OCI-LY1 (cell line): ENCODE results near the gene LRRN3.

ENCODE experiments used
- H2AFZ ChIP-seq: fragments of 200-600 bp; sonication (generic), shearing (Covaris generic); 2 replicates; pipeline ENCODE4 v1.6.0; 2014; ENCODE audit warnings: antibody characterized with exemption, mild to moderate bottlenecking, low read length
- H3F3A ChIP-seq: fragments of 200-600 bp; sonication (generic), shearing (Covaris generic); 2 replicates; pipeline ENCODE4 v1.6.0; 2014; ENCODE audit warnings: mild to moderate bottlenecking, antibody characterized with exemption, low read length, moderate library complexity; ENCODE audit not compliant: insufficient read depth
- H3K27ac ChIP-seq: fragments of 200-600 bp; sonication (generic); 2 replicates; pipeline ENCODE4 v1.5.1; 2014; ENCODE audit warnings: low read length, mixed run types, mild to moderate bottlenecking, low read depth; ENCODE audit not compliant: poor library complexity, severe bottlenecking
- H3K27me3 ChIP-seq: fragments of 200-600 bp; sonication (generic); 2 replicates; pipeline ENCODE4 v1.6.0; 2014; ENCODE audit warnings: antibody characterized with exemption, mild to moderate bottlenecking, low read length, moderate library complexity; ENCODE audit not compliant: insufficient read depth
- H3K36me3 ChIP-seq: fragments of 200-600 bp; sonication (generic); 2 replicates; pipeline ENCODE4 v1.6.1; 2014; ENCODE audit warnings: mild to moderate bottlenecking, antibody characterized with exemption, low read length, moderate library complexity, mixed read lengths; ENCODE audit not compliant: insufficient read depth
- H3K4me1 ChIP-seq: fragments of 200-600 bp; sonication (generic); 2 replicates; pipeline ENCODE4 v1.5.1; 2014; ENCODE audit warnings: mild to moderate bottlenecking, low read length, moderate library complexity; ENCODE audit not compliant: insufficient read depth, severe bottlenecking
- H3K4me2 ChIP-seq: fragments of 200-600 bp; sonication (generic), shearing (Covaris generic); 2 replicates; pipeline ENCODE4 v1.6.1; 2014; ENCODE audit warnings: low read length
- H3K4me3 ChIP-seq: fragments of 200-600 bp; sonication (generic); 2 replicates; pipeline ENCODE4 v1.5.1; 2014; ENCODE audit warnings: low read length, low read depth, mild to moderate bottlenecking, mixed read lengths; ENCODE audit not compliant: poor library complexity, severe bottlenecking
- H3K79me2 ChIP-seq: fragments of 200-600 bp; shearing (Covaris generic); 2 replicates; pipeline ENCODE4 v1.6.1; 2016; ENCODE audit warnings: mixed run types, low read length, mixed read lengths; ENCODE audit not compliant: insufficient read depth
- H3K9ac ChIP-seq: fragments of 200-600 bp; sonication (generic), shearing (Covaris generic); 2 replicates; pipeline ENCODE4 v1.6.1; 2014; ENCODE audit warnings: mild to moderate bottlenecking, low read length, mixed read lengths
- H3K9me2 ChIP-seq: fragments of 200-600 bp; sonication (generic), shearing (Covaris generic); 2 replicates; pipeline ENCODE4 v1.6.1; 2014; ENCODE audit warnings: low read depth, mild to moderate bottlenecking, low read length, mixed read lengths
- H3K9me3 ChIP-seq: fragments of 200-600 bp; shearing (Covaris generic); 2 replicates; pipeline ENCODE4 v1.6.1; 2014; ENCODE audit warnings: low read length, mixed read lengths
- H4K20me1 ChIP-seq: fragments of 200-600 bp; sonication (generic), shearing (Covaris generic); 2 replicates; pipeline ENCODE4 v1.6.0; 2016; ENCODE audit warnings: mild to moderate bottlenecking, low read length; ENCODE audit not compliant: insufficient read depth
- EZH2 ChIP-seq: fragments of 200-600 bp; sonication (generic), shearing (Covaris generic); IDR thresholded peaks from 2 replicates; pipeline ENCODE4 v1.8.0; 2017; ENCODE audit warnings: borderline replicate concordance, mixed run types, mild to moderate bottlenecking, antibody characterized with exemption, low read length, moderate library complexity, mixed read lengths
- TF ChIP-seq, protein P1 (sequence below): fragments of 200-600 bp; sonication (generic), shearing (Covaris generic); IDR thresholded peaks from 2 replicates; pipeline ENCODE4 v1.5.1; 2017; ENCODE audit warnings: mild to moderate bottlenecking, antibody characterized with exemption, low read length, moderate library complexity, mixed read lengths

Gene LRRN3

DNA sequence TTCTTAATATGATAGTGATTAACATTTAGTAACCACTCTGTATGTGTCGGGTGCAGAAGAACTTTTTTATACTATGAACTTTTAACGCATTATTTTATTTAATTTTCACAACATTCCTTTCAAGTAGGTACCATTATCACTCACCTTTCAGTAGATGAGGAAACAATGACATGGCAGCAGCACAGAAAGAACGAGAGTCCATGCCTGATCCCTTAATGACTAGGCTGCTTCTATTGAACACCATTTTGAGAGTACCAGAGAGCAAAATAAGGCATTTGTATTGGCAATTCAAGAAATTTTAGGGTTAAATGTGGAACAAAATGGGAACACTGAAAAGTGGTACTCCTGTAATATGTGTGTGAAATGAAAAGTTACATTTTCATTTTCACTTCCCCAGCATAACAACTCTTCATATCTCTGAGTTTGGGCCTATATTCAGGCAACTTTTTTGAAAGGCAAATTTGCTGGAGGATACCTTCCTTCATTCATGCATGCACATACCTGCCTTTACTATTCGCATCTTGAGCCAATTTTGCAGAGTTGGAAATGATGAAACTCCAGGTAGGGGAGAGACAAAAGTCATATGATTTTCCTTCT is 12.8 kb downstream of the LRRN3 start:
- H4K20me1 ChIP-seq = no peaks in the 10 kb centered on the region
- H3K4me1 ChIP-seq = peaks cover 27% of the 10 kb centered on the region
- no peaks in the 10 kb centered on the region for H3K9me2 ChIP-seq
- no peak overlapping the region for H3K27ac ChIP-seq
- no peaks in the 10 kb centered on the region for H3K9me3 ChIP-seq
- peaks cover 4% of the 10 kb centered on the region; the same call in 1 of the 2 replicates for H3K36me3 ChIP-seq
- H2AFZ ChIP-seq = no peak overlapping the region
- H3F3A ChIP-seq = no peaks in the 10 kb centered on the region
- H3K79me2 ChIP-seq = no peaks in the 10 kb centered on the region
- no peak overlapping the region; the same call in 1 of the 2 replicates for H3K4me2 ChIP-seq
- H3K4me3 ChIP-seq = no peak overlapping the region
- H3K27me3 ChIP-seq = no peaks in the 10 kb centered on the region
- no peak for TF ChIP-seq EZH2
- H3K9ac ChIP-seq = no peak overlapping the region

GRCh38 chr7:111104710-111105109 is 13.8 kb downstream of the LRRN3 start:
- H3K36me3 ChIP-seq = peaks cover 4% of the 10 kb centered on the region
- no peaks in the 10 kb centered on the region for H3K9me2 ChIP-seq
- no peaks in the 10 kb centered on the region for H3K27me3 ChIP-seq
- no peaks in the 10 kb centered on the region for H3K9me3 ChIP-seq
- no peaks in the 10 kb centered on the region for H3F3A ChIP-seq
- peak overlapping the region; percentile 12; the same call in 1 of the 2 replicates for H3K4me2 ChIP-seq
- no peaks in the 10 kb centered on the region for H3K79me2 ChIP-seq
- no peak overlapping the region for H3K9ac ChIP-seq
- TF ChIP-seq EZH2 = no peak
- TF ChIP-seq, protein P1, sequence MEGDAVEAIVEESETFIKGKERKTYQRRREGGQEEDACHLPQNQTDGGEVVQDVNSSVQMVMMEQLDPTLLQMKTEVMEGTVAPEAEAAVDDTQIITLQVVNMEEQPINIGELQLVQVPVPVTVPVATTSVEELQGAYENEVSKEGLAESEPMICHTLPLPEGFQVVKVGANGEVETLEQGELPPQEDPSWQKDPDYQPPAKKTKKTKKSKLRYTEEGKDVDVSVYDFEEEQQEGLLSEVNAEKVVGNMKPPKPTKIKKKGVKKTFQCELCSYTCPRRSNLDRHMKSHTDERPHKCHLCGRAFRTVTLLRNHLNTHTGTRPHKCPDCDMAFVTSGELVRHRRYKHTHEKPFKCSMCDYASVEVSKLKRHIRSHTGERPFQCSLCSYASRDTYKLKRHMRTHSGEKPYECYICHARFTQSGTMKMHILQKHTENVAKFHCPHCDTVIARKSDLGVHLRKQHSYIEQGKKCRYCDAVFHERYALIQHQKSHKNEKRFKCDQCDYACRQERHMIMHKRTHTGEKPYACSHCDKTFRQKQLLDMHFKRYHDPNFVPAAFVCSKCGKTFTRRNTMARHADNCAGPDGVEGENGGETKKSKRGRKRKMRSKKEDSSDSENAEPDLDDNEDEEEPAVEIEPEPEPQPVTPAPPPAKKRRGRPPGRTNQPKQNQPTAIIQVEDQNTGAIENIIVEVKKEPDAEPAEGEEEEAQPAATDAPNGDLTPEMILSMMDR = no peak
- no peak overlapping the region for H3K4me3 ChIP-seq
- peaks cover 21% of the 10 kb centered on the region for H3K4me1 ChIP-seq
- no peak overlapping the region for H3K27ac ChIP-seq
- no peak overlapping the region for H2AFZ ChIP-seq
- H4K20me1 ChIP-seq = no peaks in the 10 kb centered on the region

GRCh38 chr7:111105269-111105668 is 14.3 kb downstream of the LRRN3 start:
- no peak overlapping the region for H3K4me3 ChIP-seq
- no peak overlapping the region for H3K9ac ChIP-seq
- peaks cover 21% of the 10 kb centered on the region for H3K4me1 ChIP-seq
- H3K27ac ChIP-seq = no peak overlapping the region
- H4K20me1 ChIP-seq = no peaks in the 10 kb centered on the region
- H3K9me3 ChIP-seq = no peaks in the 10 kb centered on the region
- no peaks in the 10 kb centered on the region for H3K9me2 ChIP-seq
- peaks cover 4% of the 10 kb centered on the region for H3K36me3 ChIP-seq
- no peak overlapping the region for H2AFZ ChIP-seq
- H3K79me2 ChIP-seq = no peaks in the 10 kb centered on the region
- H3F3A ChIP-seq = no peaks in the 10 kb centered on the region
- no peaks in the 10 kb centered on the region for H3K27me3 ChIP-seq
- no peak overlapping the region for H3K4me2 ChIP-seq
- TF ChIP-seq EZH2 = no peak
- TF ChIP-seq, protein P1 = no peak

GRCh38 chr7:111107579-111107978 is 16.7 kb downstream of the LRRN3 start:
- H3F3A ChIP-seq = no peaks in the 10 kb centered on the region
- H3K79me2 ChIP-seq = no peaks in the 10 kb centered on the region
- no peak overlapping the region for H3K27ac ChIP-seq
- no peaks in the 10 kb centered on the region for H3K27me3 ChIP-seq
- no peaks in the 10 kb centered on the region for H3K9me2 ChIP-seq
- H3K9me3 ChIP-seq = no peaks in the 10 kb centered on the region
- H4K20me1 ChIP-seq = no peaks in the 10 kb centered on the region
- H3K9ac ChIP-seq = no peak overlapping the region
- peaks cover 21% of the 10 kb centered on the region for H3K4me1 ChIP-seq
- TF ChIP-seq, protein P1 = no peak
- no peak for TF ChIP-seq EZH2
- H2AFZ ChIP-seq = no peak overlapping the region
- peaks cover 4% of the 10 kb centered on the region for H3K36me3 ChIP-seq
- no peak overlapping the region for H3K4me3 ChIP-seq
- H3K4me2 ChIP-seq = no peak overlapping the region
